ENCODE data around the gene PRICKLE2. TPM values are rescaled to one million over a fixed set of nuclear protein-coding genes. Genes with fewer than 3 reads are reported as not detected.

Gene PRICKLE2
- total RNA-seq, 6 experiments from 2014 or later: 2.4 to 4.4 (median 3.3) TPM

GRCh38 chr3:64133987-64134386 is 91.3 kb downstream of the PRICKLE2 start:
- DNase-seq (no peak), ATAC-seq (no peak)
- intact Hi-C loops (cut with DNase I): no loop called here
- WGBS (ENCODE audit: insufficient coverage, low coverage, low lambda C conversion rate, missing lambda C conversion rate): 85% methylated on average over 5 of the region's 6 CpGs
- H3K27ac ChIP-seq: no peak overlapping the region
- no peaks in the 10 kb centered on the region for H3K9me3 ChIP-seq
- no peaks in the 10 kb centered on the region for H3K27me3 ChIP-seq
- TF ChIP-seq POLR2A (IDR thresholded peaks at IDR 0.05) (no peak), CTCF (IDR thresholded peaks at IDR 0.05) (no peak)
- no peaks in the 10 kb centered on the region for H3K4me1 ChIP-seq
- H3K36me3 ChIP-seq: no peaks in the 10 kb centered on the region
- H3K4me3 ChIP-seq: no peak overlapping the region

DNA sequence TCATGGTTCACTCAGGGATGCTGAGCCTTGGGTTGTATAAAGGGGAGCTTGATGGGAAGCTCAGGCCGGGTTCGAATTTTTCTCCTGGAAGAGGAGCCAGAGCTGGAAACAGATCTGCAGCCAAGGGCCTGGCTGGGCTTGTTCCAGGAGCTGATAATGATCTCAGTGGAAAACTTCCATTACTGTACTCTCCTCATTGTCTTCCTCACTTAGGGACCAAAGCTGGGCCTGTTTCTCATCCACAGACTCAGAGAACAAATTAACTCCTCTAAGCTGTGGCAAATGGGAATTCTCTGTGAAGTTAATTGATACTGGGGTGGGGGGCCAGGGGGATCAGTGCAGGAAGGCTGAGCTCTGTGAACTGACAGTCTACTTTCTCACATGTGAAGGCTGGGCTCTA is 92.0 kb downstream of the PRICKLE2 start:
- Histone ChIP-seq H3K4me1 (no peaks in the 10 kb centered on the region), H3K27me3 (no peaks in the 10 kb centered on the region), H3K36me3 (no peaks in the 10 kb centered on the region), H3K9me3 (no peaks in the 10 kb centered on the region), H3K4me3 (no peak overlapping the region), H3K27ac (no peak overlapping the region)
- no peak for TF ChIP-seq CTCF (IDR thresholded peaks at IDR 0.05)
- no peak for TF ChIP-seq POLR2A (IDR thresholded peaks at IDR 0.05)
- ATAC-seq: no peak
- no CpG with 5 or more reads among the region's 2 CpGs for WGBS (ENCODE audit: insufficient coverage, low coverage, low lambda C conversion rate, missing lambda C conversion rate)
- intact Hi-C loops (cut with DNase I): no loop called here
- no peak for DNase-seq

GRCh38 chr3:64131725-64132469 is 93.4 kb downstream of the PRICKLE2 start:
- Histone ChIP-seq H3K27me3 (no peaks in the 10 kb centered on the region), H3K4me1 (no peaks in the 10 kb centered on the region), H3K27ac (no peak overlapping the region), H3K36me3 (no peaks in the 10 kb centered on the region), H3K9me3 (no peaks in the 10 kb centered on the region), H3K4me3 (no peak overlapping the region)
- DNase-seq: no peak
- ATAC-seq: no peak
- intact Hi-C loops (cut with DNase I): no loop called here
- 53% methylated on average over 2 of the region's 2 CpGs for WGBS (ENCODE audit: insufficient coverage, low coverage, low lambda C conversion rate, missing lambda C conversion rate)
- TF ChIP-seq CTCF (IDR thresholded peaks at IDR 0.05): no peak
- no peak for TF ChIP-seq POLR2A (IDR thresholded peaks at IDR 0.05)

GRCh38 chr3:64130436-64130835 is 94.8 kb downstream of the PRICKLE2 start:
- Histone ChIP-seq H3K9me3 (no peaks in the 10 kb centered on the region), H3K4me3 (no peak overlapping the region), H3K4me1 (no peaks in the 10 kb centered on the region), H3K36me3 (no peaks in the 10 kb centered on the region), H3K27me3 (no peaks in the 10 kb centered on the region), H3K27ac (no peak overlapping the region)
- WGBS (ENCODE audit: insufficient coverage, low coverage, low lambda C conversion rate, missing lambda C conversion rate): 80% methylated on average over 1 of the region's 1 CpG
- TF ChIP-seq CTCF (IDR thresholded peaks at IDR 0.05) (no peak), POLR2A (IDR thresholded peaks at IDR 0.05) (no peak)
- no peak for ATAC-seq
- no peak for DNase-seq
- intact Hi-C loops (cut with DNase I): no loop called here

All from right lobe of liver (tissue), 6 donors.